Mammary epithelial cell (primary cell): ENCODE data around the gene EIF1AD.

Source experiments
- CTCF ChIP-seq, 2 donors: IDR thresholded peaks in 1 of 2; conservative IDR thresholded peaks in 1 of 2; 2 replicates each; pipeline ENCODE4 v1.5.1; 2011 to 2012; ENCODE audit warnings: inconsistent platforms in 2 of 2, low read length in 2 of 2, mild to moderate bottlenecking in 2 of 2, control low read depth in 1 of 2, low read depth in 1 of 2; ENCODE audit not compliant: insufficient read depth in 1 of 2; ENCODE audit errors: extremely low read depth in 1 of 2
- EZH2 ChIP-seq: IDR thresholded peaks from 2 replicates; pipeline ENCODE4 v1.6.1; 2012; ENCODE audit warnings: low read length, inconsistent platforms, borderline replicate concordance

- no peak for TF ChIP-seq CTCF (conservative IDR thresholded peaks at IDR 0.05 in 1 of 2, IDR thresholded peaks at IDR 0.05 in 1 of 2; ENCODE audit: extremely low read depth in 1 of 2, insufficient read depth in 1 of 2, low read depth in 1 of 2, low read length in 2 of 2)
- TF ChIP-seq EZH2 = no peak
Observed at GRCh38 chr11:65952052-65952521, 49.9 kb downstream of the EIF1AD start.
